HG02973 (cell line): Measurements from ENCODE around the gene GNPTAB.
"Not testable (repeated sequence)": the region's sequence is repeated elsewhere in the genome, so short reads cannot be mapped to it uniquely, and the experiment has no call there.

Experiments
- ATAC-seq: cut with Tn5 transposase; IDR thresholded peaks from one replicate; pipeline ENCODE4 v1.9.1; 2021; ENCODE audit warnings: moderate library complexity; ENCODE audit not compliant: unreplicated experiment

Gene GNPTAB

DNA sequence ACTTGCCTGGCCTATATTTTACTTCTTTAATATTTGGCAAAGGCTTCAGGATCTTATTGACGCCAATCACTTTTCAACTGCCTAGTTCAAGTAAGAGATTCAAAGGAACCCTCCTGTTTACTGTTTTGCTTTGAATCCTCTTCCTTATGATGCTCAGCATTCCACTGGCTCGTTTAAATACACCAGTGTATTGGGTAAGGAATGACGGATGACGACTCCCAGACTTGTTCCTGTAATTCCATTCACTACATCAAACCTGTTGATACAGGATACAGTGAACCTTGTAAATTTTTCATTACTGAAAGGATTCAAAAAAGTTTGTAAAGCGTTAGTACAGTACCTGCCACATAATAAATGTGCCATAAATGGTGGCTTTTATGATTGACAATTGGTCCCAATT, 89.8 kb downstream of the GNPTAB start:
- no peak for ATAC-seq

DNA sequence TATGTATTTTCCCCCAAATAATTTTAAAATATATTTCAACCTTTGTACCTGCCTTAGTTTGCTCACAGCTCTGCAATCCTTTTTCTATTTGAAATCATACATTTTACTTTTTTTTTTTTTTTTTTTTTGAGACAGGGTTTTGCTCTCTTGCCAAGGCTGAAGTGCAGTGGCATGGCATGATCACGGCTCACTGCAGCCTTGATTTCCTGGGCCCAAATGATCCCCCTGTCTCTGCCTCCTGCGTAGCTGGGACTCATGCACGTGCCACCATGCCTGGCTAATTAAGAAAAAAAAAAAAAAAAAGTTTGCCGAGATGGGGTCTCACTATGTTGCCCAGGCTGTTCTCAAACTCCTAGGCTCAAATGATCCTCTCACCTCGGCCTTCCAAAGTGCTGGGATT, 90.2 kb downstream of the GNPTAB start:
- ATAC-seq, result no peak

DNA sequence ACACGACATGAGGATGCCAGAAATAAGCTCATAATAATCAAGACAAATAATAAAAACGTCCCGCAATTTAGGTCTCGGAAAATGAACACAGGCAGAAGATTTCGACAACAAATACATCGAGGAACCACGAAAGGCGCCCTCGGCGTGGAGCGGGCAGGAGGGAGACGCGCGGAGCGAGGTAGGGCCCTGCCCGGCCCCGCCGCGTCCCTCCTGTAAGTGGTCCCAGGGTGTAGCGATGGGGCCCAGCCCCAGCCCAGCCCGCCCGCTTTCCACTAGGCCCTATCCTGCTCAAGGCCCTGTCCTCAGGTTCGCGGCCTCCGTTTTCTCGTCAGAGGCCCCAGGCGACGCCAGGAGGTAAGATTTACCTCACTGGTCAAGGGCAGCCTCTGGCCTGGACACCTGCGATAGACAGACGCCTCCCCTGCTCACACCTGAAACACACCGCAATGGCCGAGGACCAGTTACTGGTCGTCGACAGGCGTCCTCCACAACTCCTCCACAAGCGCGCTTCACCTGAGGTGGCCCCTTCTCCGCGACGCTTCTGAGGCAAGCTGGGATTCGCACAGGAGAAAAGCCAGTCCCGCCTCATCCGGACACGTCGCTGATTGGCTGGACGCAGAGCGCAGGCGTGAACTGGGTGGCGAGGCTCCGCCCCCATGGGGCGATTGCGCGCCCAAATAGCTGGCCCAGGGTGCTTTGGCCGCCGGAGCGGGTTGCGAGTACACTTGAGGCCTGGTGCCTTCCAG, 91.7 kb downstream of the GNPTAB start, which contains the start of gene SYCP3:
SYCP3 (minus strand) TSS at position 543 of the 746 bp plus-strand sequence. CDS start 1,527 bp downstream, outside the sequence.
- ATAC-seq, result no peak

DNA sequence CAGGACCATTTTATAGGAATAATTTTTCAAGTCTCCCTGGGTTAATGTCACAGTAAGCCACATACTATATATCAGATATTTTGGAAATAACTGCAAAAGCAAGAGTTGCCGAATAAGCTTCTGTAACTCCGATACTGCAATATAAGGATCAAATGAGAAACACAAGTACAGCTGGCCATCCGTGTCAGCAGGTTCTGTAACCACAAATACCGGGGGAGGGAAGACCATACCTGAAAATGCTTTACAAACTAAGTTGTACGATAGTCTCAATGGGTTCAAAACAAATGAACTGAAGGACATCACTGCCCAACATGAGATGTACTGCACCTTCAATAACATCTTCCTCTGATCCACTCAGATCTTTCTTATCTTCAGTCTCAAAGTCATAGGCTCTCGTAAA, 93.3 kb downstream of the GNPTAB start:
- no peak for ATAC-seq

DNA sequence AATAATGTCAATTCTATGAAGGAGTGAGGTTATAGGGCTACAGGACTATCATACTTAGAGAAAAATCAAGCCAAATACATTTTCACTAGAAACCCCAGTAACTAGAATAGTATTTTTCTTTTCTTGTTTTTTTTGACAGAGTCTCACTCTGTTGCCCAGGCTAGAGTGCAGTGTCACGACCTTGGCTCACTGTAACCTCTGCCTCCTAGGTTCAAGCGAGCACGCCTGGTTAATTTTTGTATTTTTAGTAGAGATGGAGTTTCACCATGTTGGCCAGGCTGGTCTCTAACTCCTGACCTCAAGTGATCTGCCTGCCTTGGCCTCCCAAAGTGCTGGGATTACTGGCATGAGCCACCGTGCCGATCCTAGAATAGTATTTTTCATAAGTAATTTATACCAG, 96.3 kb downstream of the GNPTAB start:
- not testable (repeated sequence) for ATAC-seq

DNA sequence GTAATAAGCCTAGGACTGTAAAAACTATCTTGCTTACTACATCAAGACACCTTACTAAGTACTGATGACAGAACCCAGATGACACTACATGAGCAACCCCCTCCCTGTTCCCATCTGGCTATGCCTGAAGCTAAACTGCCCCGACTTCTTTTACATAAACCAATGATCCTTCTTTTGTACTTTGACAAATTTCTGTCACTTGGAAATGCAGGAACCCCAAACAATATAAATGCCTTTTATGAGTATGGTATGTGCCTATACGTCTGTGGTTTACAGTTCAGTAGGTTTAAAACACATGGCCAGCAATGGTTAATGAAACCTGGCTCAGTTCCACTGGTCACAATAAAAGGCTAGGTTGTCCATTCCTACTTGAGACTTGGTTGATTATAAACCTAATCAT, 97.6 kb downstream of the GNPTAB start:
- ATAC-seq, result no peak

DNA sequence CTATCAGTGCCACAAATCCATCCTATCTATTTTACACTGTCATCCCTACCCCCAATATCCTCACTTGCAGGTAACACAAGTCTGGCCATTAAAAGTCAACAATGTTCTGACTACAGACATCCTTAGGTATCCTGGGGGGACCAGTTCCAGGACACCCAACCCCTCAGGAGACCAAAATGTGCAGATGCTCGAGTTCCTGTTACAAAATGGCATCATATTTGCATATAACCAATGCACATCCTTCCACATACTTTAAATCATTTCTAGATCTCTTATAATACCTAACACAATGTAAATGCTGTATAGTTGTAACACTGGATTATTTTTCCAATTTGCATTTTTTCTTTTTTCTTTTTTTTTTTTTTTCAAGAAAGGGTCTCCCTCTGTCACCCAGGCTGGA, 98.4 kb downstream of the GNPTAB start:
- ATAC-seq, result no peak

DNA sequence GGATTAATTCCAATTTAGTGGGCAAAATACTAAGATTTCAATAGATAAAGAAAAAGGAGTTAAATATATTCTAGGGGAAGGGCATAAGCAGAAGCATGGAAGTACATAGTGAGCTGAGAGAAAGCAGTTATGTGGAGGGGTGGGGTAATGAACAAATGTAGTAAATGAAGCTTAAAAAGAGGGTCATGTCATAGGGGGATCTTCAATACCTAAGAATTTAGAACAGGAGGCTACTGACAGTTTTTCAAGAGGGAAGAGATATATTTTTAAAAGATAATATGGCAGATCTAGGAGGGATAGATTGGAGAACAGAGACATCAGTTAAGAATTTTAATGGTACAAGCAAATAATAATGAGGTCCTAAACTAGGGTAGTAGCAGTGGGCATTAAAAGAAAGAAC, 100.9 kb downstream of the GNPTAB start:
- no peak for ATAC-seq

DNA sequence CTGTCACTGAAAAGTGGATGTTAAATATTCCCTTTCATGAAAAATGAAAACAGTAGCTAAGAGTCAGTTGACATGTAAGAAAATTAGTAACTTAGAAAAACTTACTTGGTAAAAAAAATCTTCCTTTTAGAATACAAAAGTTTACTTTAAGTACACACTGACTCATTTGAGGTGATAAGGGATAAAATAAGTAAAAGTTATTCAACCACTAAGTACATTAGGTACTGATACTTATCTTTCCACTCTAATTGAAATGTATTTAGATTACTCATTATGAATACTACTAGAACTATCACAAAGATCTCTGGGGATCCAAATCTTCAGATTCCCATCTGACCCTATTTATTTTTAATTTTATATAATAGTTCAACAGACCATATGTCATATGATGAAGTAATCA, 103.7 kb downstream of the GNPTAB start:
- ATAC-seq, result no peak

DNA sequence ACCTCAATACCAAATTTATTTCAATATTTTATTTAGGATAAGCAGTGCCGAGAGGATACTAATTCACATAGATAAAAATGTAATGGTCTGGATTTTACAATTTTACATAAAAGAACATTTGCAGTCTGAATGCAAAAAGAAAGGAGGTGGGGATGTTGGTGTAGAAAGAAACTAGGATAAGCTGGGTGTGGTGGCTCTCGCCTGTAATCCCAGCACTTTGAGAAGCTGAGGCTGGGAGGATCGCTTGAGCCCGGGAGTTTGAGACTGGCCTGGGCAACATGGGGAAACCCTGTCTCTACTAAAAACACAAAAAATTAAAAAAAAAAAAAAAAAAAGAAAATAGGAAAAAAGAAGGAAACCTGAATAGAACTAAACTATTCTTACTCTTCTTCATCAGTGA, 108.4 kb downstream of the GNPTAB start:
- no peak for ATAC-seq

DNA sequence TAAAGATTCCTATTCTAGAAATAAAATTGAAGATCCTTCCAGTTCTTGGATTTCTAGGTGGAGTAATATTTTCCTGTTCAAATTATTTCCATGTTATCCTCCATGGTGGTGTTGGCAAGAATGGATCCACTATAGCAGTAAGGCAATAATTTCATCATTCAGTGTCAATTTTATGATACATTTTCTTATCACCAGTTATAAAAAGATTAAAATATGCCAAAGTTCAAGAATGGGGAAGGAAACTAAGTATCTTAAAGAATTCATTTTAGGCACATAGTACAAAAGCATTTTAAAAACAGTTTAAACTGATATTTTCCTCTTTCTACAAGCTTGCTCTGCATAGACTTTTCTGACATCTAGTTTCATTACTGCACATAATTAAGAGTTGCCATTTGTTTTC, 110.6 kb downstream of the GNPTAB start:
- no peak for ATAC-seq

DNA sequence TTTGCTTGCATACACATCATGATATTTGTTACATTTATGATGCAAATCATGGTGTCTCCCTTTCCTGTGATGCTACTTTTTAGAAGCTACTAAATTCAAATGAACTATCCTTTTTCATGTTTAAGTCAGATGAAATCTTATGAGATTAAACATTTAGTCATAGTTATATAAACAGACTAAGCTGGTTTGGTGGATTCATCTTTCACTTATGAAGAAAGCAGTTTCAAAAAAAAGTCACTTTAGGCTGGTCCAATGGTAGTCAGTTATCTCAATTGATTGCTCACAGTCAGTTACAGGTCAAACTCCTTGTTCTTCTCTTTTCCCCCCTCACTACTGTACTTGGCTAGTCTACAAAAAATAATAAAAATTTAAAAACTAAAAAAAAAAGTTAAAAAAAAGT, 111.2 kb downstream of the GNPTAB start:
- ATAC-seq, result no peak

DNA sequence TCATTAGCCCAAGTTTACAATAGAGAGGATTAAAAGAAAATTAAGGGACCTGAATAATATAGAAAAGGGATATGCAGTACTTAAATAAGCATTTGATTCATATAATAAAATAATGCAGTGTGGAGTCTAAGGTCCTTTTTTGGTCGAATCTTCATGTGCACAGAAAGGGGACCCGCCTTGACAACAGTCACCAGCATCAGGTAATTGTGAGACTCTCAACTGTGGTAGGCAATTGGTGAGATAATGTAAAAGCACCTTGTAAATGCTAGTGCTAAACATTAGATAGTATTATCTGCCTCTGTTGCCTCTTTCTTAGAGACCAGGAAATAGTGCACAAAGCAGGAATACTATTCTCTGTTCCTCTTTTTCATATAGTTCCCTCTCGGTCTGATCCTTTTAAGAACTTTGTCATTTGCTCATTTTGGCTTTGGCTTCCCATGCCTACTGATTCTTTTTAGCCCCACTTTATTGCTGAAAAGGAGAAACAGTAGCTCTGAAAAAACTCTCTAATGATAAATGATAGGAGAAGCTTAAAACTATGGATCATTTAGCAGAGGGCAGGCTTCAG, 115.8 kb downstream of the GNPTAB start:
- no peak for ATAC-seq

DNA sequence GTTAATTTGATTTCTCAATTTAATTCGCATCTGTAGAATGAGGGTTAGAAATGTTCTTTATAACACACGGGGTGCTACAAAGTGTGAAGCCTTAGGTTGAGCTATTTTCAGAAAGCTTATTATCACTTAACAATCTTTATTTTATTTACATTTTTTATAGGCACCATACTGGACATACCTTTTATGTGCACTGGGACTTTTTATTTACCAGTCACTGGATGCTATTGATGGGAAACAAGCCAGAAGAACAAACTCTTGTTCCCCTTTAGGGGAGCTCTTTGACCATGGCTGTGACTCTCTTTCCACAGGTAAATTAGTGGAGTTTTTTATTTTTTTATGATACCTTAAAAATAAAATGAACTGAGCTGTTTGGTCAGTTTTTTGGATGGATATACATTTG, 116.8 kb downstream of the GNPTAB start:
- ATAC-seq, result no peak

DNA sequence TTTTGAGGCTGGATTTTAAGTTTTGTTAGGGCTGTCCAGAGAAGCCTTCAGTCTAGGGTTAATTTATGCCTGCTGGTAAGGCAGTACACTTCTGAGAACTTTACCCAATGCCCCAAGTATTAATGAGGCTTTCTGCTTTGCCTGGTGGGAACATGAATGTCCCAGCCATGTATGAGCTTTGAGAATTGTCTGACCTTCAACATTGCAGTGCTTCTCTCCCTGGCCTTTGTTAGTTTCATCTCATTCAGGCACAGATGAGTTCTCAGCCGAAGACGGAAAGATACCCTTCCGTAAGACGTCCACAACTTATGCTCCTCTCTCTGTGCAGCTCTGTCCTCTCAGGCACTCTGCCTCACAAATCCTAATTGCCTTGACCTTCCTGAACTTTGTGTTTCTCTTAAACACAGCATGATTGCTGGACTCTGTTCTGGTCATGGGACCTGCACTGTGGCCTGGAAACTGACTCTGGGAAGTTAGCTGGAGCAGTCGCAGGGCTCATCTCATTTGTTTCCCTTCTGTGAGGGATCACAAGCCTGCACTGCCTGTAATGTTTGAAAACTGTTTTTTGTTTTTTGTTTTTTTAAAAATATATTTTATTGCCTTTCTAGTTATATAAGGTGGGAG, 117.6 kb downstream of the GNPTAB start:
- ATAC-seq, result no peak

DNA sequence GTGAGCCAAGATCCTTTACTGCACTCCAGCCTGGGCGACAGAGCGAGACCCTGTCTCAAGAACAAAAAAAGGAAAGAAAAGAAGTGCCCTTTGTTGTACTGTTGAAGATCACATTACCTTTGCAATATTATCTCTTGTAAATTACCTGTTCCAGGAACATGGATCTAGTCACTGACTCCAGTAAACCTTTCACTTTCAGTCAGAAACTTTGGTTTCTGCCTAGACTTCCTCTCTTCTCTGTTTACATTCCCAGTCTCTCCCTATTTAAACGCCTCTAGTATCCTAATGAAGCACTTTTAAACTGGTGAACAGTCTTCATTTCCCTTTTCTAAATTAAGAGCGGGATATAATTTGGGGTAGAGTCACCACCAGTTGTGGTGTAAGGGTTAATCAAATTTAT, 120.5 kb downstream of the GNPTAB start:
- no peak for ATAC-seq

DNA sequence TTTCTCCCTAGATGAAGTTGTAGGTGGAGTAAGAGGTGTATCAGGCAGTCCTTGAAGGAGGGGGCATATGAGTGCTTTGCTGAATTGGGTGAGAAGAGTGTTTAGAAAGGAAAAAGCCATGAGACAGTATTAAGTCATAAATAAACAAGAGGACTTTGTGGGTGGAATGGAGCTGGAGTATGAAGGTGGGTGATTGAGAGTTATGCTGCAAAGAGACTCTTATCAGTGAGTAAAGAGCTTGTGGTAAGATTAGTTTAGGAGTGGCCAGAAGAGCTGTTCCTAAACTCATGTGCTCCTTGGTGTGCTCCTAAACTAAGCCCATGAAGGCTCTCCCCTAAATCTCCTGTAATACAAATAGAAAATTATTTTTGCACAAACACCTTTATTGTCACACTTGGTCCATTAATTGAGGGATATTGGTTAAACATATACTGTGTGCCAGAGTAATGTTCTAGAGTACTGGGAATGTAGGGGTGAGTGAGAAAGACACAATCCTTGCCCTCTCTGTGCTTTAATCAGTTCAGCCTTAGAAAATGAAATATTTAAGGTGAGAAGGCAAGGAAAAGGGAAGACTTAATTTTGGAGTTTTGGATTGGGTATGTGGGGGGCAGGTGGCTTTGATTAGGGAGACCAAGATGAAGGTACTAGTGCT, 123.5 kb downstream of the GNPTAB start:
- ATAC-seq, result no peak

DNA sequence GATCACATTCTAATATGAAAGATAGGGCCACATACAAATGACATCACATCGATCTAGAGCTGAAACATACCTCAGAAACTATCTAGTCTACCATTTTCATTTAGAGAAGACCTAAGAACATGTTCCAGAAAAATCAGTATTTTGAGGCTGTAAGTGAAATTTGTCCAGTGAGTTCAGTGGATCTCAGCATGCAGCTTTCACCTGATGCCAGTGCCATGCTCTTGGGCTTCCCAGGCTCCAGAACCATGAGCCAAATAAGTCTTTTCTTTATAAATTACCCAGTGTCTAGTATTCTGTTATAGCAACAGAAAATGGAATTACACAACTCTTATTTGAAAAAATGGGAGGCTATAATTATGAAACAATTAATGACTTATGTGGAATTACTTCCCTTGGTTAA, 124.4 kb downstream of the GNPTAB start:
- no peak for ATAC-seq

DNA sequence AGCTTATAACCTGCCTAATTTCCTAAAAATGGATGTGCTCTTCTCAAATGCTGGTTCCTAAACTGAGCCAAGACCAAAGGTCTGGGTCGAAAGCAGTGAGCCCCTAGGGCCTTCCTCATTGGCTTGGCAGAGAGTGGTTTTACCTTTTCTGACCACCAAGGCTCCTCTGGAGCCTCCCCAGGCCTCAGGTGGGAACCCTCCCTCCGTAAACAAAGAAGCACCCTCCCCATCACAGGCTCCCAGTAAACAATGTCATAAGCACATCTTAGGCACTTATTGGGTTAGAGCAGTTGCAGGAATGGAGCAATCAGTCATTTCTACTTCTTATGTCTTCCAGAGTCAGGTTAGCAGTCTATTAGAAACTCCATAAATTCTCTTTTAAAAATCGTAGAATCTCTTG, 127.3 kb downstream of the GNPTAB start:
- no peak for ATAC-seq

DNA sequence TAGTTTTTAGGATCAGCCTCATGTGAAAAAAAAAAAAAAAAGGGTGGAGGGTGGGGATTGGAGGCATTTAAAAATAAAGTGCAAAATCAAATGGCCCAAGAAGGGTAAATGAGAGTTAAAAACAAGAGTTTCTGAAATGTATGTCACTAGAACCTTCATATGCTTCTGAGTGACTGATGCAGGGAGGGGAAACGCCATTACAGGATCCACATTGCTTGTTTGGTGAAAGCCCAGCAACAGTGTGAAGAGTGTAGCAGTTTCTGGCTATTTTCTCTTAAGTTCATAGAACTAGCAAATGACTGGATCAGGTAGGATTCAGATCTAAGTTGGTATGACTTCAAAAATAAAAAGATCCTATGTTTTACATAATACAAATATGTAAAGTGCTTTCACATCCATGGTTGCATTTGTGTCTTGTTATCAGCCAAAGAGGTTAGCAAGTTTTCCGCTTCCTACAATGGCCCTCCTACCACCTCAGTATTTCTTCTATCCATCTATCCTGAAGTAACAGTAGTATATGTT, 130.4 kb downstream of the GNPTAB start:
- no peak for ATAC-seq

DNA sequence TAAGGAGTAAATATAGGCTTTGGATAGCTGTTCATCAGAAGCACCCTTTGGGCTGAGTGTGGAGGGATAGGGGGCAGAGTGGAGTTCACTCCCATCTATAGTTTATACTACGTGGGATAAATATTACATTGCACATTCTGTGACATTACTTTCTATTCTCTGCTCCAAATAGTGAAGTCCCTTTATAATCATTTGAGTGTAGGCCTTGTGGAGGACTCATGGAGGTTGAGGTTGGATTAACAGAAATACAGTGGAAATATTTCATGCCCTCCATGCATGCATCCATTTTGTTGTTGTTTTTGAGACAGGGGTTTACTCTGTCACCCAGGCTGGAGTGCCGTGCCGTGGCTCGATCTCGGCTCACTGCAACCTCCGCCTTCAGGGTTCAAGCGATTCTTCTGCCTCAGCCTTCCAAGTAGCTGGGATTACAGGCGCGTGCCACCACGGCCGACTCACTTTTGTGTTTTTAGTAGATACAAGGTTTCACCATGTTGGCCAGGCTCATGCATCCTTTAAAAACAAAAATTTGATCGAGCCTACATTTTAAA, 131.9 kb downstream of the GNPTAB start:
- no peak for ATAC-seq
